Activated CD4-positive, alpha-beta T cell treated with anti-CD3 and anti-CD28 coated beads, Interleukin-2, amount 50 U/mL, for 4 hours (primary cell): ENCODE measurements around the gene TMEM234.

Experiments used
- DNase-seq, 2 experiments: peaks; one replicate each; pipeline ENCODE4 v3.0.0-alpha.2; 2020

The TMEM234 gene

GRCh38 chr1:32199043-32199716, 23.0 kb downstream of the TMEM234 start:
- no peak for DNase-seq

- DNase-seq, result no peak
Observed at GRCh38 chr1:32198237-32199042, 23.7 kb downstream of the TMEM234 start.

- no peak for DNase-seq
Observed at GRCh38 chr1:32197837-32198236, 24.3 kb downstream of the TMEM234 start.

- DNase-seq, result no peak
Observed at GRCh38 chr1:32197074-32197473, 25.1 kb downstream of the TMEM234 start.

- DNase-seq, result no peak
Observed at GRCh38 chr1:32195972-32196823, 26.0 kb downstream of the TMEM234 start.

- DNase-seq, result no peak
Observed at GRCh38 chr1:32195531-32195930, 26.6 kb downstream of the TMEM234 start.

- DNase-seq, result no peak
Observed at GRCh38 chr1:32194984-32195383, 27.2 kb downstream of the TMEM234 start.

- no peak for DNase-seq
Observed at GRCh38 chr1:32192220-32192948, 29.8 kb downstream of the TMEM234 start.

GRCh38 chr1:32187850-32188249, 34.3 kb downstream of the TMEM234 start:
- DNase-seq, result no peak

- no peak for DNase-seq
Observed at GRCh38 chr1:32186491-32186890, 35.7 kb downstream of the TMEM234 start.

GRCh38 chr1:32186077-32186476, 36.1 kb downstream of the TMEM234 start:
- DNase-seq, result no peak

- DNase-seq, result no peak
Observed at GRCh38 chr1:32184650-32185049, 37.5 kb downstream of the TMEM234 start.

- DNase-seq, result no peak
Observed at GRCh38 chr1:32182060-32182459, 40.1 kb downstream of the TMEM234 start.

- no peak for DNase-seq
Observed at GRCh38 chr1:32181563-32181962, 40.6 kb downstream of the TMEM234 start.

GRCh38 chr1:32181065-32181464, 41.1 kb downstream of the TMEM234 start:
- no peak for DNase-seq

- no peak for DNase-seq
Observed at GRCh38 chr1:32180186-32181060, 41.7 kb downstream of the TMEM234 start.

GRCh38 chr1:32179443-32180185, 42.5 kb downstream of the TMEM234 start, which contains the start of gene TXLNA:
Gene TXLNA, plus strand, starts transcription at chr1:32179675. Its CDS starts 671 bp downstream, at chr1:32180346.
- peak; percentile 87 to 88 for DNase-seq

GRCh38 chr1:32179193-32179442, 43.0 kb downstream of the TMEM234 start:
- no peak for DNase-seq

- no peak for DNase-seq
Observed at GRCh38 chr1:32178380-32179192, 43.6 kb downstream of the TMEM234 start.

- DNase-seq, result no peak
Observed at GRCh38 chr1:32172621-32173245, 49.4 kb downstream of the TMEM234 start.
